GM18861 (cell line): ENCODE results near the gene DRICH1.
"Not testable (repeated sequence)": the region's sequence is repeated elsewhere in the genome, so short reads cannot be mapped to it uniquely, and the experiment has no call there.

ENCODE experiments used
- ATAC-seq: cut with Tn5 transposase; IDR thresholded peaks from one replicate; pipeline ENCODE4 v1.9.1; 2021; ENCODE audit not compliant: unreplicated experiment

DRICH1 gene

DNA sequence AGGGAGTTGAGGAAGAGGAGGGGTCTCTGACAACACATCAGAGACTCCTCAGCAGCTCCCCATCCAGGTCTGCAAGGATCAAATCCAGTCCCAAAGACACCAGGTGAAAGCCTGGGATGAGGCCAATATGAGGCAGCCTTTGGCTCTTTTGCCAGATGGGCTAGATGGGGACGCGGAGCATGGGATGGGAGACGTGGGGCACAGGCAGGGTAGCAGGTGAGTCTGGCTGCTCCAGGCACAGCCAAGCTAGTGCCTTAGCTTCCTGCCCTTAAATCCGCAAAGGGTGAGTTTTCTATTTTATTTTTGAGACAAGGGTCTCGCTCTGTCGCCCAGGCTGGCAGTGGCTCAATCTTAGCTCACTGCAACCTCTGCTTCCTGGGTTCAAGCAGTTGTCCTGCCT, 19.6 kb upstream of the DRICH1 start:
- no peak for ATAC-seq

- no peak for ATAC-seq
Observed at GRCh38 chr22:23649071-23649501, 17.0 kb upstream of the DRICH1 start.

DNA sequence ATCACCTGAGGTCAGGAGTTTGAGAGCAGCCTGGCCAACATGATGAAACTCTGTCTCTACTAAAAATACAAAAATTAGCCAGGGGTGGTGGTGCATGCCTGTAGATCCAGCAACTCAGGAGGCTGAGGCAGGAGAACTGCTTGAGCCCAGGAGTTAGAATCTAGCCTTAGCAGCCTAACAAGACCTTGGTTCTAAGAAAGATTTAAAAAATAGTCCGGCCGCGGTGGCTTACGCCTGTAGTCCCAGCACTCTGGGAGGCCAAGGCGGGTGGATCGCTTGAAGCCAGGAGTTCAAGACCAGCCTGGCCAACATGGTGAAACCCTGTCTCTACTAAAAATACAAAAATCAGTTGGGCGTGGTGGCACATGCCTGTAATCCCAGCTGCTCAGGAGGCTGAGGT, 14.4 kb upstream of the DRICH1 start:
- not testable (repeated sequence) for ATAC-seq

DNA sequence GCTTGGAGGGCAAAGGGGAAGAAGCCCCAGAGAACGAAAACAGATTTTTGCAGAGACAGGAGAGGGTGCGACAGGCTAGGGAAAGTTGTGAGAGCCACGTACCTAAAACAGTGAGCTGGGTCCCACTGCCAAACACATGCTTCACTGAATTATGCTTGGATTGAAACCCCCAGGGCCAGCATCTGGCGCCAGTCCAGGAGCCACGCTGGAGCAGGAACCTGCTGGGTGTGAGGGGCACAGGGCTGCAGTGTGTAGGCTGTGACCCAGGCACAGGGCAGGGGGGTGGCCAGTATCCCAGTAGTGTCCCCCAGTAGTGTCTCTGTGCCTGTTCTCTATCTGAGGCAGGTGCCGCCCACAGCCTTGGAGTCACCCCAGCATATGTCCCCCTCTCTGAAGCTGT, 8.1 kb upstream of the DRICH1 start:
- ATAC-seq: not testable (repeated sequence)

DNA sequence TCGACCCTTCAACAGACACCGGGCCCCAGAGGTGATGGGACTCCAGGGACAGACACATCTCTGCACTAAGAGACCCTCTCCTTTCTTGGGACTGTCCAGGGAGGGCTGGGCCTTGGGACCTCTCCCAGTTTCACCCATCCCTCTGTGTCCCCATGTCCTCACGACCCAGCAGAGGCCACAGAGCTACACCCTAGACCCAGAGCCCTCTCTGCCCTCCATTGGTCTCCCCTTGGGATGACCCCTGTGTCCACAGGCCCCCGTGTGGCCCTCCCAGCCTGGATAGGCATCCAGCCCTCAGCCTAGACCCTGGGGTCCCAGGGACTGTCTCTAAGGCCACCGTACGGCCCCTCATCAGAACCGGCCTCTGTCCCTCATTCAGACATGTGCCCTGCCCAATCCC, 7.5 kb upstream of the DRICH1 start:
- no peak for ATAC-seq

DNA sequence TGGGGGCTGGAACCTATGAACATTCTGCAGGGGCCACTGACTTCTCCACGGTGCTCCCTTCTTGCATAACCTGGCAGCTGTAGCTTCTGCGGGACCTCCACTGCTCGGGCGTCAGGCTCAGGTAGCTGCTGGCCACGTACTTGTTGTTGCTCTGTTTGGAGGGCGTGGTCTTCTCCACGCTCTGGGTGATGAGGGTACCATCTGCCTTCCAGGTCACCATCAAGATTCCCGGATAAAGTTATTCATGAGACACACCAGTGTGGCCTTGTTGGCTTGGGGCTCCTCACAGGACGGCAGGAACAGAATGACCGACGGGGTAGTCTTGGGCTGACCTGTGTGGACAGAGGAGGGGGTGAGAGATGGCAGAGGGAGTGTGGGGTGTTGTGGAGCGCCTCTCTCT, 6.5 kb upstream of the DRICH1 start:
- ATAC-seq: no peak

DNA sequence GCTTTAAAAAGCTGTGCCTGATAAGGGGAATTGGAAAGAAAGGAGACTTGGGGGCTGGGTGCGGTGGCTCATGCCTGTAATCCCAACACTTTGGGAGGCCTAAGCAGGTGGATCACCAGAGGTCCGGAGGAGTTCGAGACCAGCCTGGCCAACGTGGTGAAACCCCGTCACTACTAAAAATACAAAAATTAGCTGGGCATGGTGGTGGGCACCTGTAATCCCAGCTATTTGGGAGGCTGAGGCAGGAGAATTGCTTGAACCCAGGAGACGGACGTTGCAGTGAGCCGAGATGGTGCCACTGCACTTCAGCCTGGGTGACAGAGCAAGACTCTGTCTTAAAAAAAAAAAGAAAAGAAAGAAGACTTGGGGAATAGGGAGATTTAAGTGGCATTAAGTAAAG, 3.2 kb upstream of the DRICH1 start:
- ATAC-seq: not testable (repeated sequence)

DNA sequence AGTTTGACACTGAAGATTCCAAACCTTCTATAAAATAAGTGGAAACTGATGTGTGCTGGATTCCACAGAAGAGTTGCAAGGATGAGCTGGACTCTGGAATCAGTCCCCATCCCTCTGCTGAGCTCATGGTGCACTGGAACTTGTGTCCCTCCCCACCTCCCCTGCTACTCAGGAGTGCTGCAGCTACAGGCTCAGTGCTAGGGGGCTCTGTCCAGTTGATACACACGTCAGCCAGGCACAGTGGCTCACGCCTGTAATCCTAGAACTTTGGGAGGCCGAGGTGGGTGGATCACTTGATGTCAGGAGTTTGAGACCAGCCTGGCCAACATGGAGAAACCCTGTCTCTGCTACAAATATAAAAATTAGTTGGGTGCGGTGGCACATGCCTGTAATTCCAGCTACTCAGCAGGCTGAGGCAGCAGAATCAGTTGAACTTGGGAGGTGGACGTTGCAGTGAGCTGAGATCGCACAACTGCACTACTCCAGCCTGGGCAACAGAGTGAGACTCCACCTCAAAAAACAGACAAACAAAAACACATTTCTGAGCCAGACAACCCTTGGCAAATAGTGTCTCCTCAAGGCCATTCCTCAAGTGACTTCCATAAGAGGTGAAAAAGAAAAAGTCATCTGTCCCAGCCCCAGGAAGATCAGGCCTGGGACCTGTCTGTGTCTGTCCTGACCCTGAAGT, 3.9 kb downstream of the DRICH1 start:
- ATAC-seq: not testable (repeated sequence)

- not testable (repeated sequence) for ATAC-seq
Observed at GRCh38 chr22:23627401-23628055, 4.6 kb downstream of the DRICH1 start.

DNA sequence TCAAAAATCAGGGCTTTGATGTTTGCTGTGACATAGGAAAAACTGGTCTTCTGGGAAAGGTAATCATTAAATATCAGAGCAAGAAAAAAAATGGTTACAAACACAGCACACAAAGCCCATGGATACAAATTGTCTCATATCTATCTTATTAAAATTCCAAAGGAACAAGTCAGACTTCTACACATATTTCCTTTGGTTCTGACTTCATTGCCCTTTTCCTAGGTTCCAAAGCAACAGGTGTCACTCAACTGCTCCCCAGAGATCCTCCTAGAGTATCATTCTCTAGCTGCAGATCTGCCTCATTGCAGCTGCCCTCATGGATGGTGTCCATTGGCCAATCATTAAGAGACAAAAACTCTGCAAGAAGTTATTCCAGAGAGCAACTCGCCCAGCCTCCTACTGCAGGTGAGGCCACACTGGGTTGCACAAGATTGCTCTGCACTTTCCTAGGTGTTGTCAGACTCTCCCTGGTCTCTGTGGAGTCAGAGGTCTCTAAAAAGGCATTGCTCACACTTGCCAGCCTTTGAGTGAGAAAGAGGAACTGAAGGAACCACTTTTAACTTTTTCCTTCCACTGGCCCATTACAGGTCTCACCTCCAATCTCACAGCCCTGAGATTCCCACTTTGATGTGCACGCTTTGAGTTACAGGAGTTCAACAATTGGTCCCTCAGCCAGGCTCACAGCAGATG, 5.7 kb downstream of the DRICH1 start:
- no peak for ATAC-seq

DNA sequence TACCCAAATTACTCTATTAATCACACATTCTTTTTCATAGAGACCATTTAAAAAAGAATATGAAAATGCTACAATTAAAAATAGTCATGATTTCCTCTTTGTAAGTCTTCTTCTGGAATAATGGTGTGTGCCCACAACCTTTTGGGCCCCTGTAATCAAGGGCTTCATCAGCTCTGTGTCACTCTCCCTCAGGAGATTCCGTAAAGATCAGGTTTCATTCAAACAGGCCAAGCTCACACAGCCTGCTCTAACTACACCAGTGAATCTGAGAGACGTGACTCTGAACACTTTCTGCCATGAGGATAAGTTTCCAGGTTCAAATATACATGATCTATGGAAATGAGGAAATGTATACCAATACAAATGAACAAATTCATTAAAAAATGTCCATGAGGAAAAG, 9.5 kb downstream of the DRICH1 start:
- no peak for ATAC-seq

DNA sequence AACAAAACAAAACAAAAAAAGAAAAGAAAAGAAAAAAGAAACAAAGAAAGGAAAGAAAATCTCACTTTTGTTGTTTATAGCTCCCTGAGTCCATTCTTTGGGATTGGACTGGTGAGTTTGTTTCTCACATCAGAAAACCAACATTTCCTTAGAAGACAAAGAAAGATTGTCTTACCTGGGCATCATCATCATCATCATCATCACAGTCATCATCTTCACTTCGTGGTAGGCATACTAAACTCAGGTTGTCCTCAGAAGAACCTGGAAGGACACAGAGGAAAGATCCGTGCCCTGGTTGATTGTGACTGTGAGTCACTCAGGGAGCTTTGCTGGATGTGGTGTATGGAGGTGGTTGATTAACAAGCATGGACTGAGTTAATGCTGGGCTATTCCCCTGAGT, 10.2 kb downstream of the DRICH1 start:
- ATAC-seq: not testable (repeated sequence)

GRCh38 chr22:23621082-23621780, 10.9 kb downstream of the DRICH1 start:
- ATAC-seq: no peak

DNA sequence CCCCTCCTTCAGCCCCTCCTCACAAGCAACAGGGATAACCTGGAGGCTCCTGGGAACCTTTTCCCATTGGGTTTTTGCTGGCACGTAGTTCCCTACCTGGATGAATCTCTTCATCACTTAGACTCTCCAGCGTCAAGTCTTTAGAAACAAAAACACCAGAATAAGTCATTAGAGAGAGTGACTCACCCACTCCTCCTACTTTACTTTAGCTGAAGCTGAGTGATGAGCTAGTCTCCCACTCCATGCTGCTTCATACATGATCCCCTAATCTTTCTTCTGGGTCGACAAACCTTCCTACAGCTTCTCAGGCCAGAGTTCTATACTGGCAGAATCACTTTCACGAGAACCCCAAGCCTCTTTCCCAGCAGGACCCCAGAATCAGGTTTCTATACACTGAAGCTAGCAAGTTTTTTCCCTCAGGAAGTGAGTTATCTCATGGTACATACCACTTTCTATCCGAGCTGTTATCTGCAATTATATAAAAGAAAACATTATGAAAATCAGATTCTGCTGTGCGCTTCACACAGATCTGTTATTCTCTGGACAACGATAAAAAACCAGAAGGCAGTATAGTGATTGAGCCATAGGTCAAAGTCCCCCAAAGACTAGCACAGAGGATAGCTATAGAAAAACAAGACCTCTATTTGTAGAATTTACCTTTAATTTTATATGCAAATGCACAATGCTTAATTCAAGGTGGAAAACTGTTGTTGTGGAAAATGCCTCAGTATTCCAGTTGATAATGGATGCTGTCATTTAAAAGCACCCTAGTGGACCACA, 18.7 kb downstream of the DRICH1 start:
- no peak for ATAC-seq

DNA sequence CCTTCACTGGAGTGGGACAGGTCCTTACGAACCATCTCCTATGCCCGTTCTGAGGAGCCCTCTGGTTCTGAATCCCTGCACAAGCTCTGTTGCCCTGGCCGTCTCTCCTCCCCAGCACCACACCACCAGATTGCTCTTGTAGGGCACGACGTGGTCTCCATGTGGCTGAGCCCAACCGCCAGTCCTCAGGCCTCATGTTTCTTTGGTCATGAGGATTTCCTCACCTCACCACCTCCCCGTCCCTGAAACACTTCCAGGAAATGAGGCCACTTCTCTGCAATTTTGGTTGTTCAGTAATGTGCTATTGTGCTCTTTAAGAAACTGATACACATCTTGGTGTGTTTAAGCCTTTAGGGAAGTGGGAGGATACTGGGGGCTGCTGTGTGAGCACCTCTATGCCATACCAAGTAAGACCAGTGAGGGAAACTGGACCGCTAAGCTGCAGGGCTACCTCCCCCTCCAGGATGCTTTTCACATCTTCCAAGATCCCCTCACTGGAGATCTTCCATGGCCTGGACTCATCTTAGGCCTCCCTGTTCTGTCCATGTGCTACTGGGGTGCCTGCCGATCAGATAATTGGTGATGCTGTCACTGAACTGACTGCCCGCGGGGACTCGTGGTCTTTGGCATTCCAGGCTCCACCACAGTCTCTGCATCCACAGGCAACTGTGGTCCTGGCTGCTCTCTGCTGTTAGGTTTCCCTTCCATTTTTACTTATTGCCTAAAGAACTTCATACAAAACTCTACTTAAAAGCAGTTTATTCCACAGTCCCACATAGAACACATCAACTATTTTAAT, 21.9 kb downstream of the DRICH1 start:
- ATAC-seq: no peak

- ATAC-seq: no peak
Observed at GRCh38 chr22:23608583-23608982, 23.5 kb downstream of the DRICH1 start.

DNA sequence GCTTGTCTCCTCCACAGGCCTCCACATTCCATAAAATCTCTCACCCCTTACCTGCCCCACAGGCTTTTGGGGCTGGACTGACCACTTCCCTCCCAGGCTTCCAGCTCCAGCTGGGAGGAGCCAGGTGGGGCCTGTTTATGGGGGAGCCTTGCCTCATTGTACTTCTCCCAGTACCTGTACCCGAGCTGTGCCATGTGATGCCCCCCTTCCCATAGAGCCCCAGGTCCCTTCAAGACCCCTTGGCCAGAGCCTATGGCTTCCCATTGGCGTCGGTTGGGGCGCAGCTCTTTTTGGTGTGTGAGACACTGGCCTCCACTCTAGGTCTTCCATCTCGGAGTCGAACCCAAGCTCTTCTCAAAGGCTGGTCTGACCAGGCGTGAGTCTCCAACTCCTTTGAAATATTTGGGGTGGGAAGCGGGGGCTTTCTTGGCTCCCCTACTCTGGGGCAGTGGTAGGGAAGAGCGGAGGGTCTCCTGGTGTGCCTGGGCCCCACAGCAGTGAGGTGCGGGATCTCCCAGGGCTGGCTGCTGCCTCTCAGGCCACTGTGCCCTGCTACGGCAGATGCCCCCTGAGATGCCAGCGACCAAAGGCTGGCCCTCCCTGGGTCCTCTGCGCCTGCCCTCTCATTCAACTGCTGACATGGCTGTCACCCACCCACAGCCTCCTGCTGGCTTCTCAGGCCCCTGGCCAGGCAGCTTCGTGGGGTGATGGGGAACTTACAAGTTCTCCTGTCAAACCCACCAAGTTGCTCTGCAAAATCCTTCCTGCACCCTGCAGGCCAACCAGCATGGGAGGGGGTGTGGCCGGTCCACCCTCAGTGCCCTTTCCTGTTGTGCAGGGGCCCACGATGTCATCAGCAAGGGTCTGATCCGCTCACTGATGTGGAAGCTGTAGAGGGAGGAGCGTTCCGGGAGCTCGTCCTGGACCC, 25.7 kb downstream of the DRICH1 start:
- ATAC-seq: no peak

- no peak for ATAC-seq
Observed at GRCh38 chr22:23604939-23605712, 27.0 kb downstream of the DRICH1 start.
